Right lobe of liver (tissue), 4 donors: ENCODE measurements around the gene ZNF470.

Experiments
- CTCF ChIP-seq, 4 donors: fragments of 200-600 bp in 3 of 4; fragments of 450-650 bp in 1 of 4; IDR thresholded peaks; one replicate each; pipeline versions ENCODE4 v1.5.1 to v1.8.0; 2016 to 2022; ENCODE audit warnings: antibody characterized with exemption in 4 of 4, mild to moderate bottlenecking in 2 of 4
- POLR2A ChIP-seq: fragments of 450-650 bp; IDR thresholded peaks from one replicate; pipeline ENCODE4 v1.6.1; 2017; ENCODE audit warnings: antibody characterized with exemption, mild to moderate bottlenecking
- donor health status: DM: no; HTN: no; CAD: no.
- donor health status: DM: no; HTN: no; CAD: no.
- donor health status: DM: no; HTN: yes; CAD: no.

GRCh38 chr19:56596676-56597075 lies 29.4 kb downstream of the ZNF470 start:
- TF ChIP-seq CTCF (IDR thresholded peaks at IDR 0.05) = no peak
- TF ChIP-seq POLR2A = no peak
